ENCODE data around the gene SKI. TPM values are rescaled to one million over a fixed set of nuclear protein-coding genes. Genes with fewer than 3 reads are reported as not detected.

The SKI gene
- total and polyA plus RNA-seq, 9 of the 15 experiments (the other 6 are each of a cell fraction or from before 2014, with no cell fraction given): 0.10 to 60.5 (median 4.6) TPM

GRCh38 chr1:2194898-2195673 is 33.0 kb upstream of the SKI start (continued):
- TF ChIP-seq PRPF4 (IDR thresholded peaks at IDR 0.05; ENCODE audit: insufficient read depth, low read depth, low read length, poor library complexity, severe bottlenecking): no peak
- no peak for TF ChIP-seq SNIP1 (IDR thresholded peaks at IDR 0.05; ENCODE audit: low read depth)
- TF ChIP-seq C11orf30 (IDR thresholded peaks at IDR 0.05; ENCODE audit: low read depth): peak; percentile 90
- TF ChIP-seq ZFP30 (CRISPR knock-in tag; IDR thresholded peaks at IDR 0.05; ENCODE audit: borderline replicate concordance): no peak
- TF ChIP-seq CHD2 (IDR thresholded peaks at IDR 0.05; ENCODE audit: low read depth, low read length): no peak
- 0 out of 2 replicates have a peak, but pooled peaks have one; percentile 15 for TF ChIP-seq RNF2 (IDR thresholded peaks at IDR 0.05)
- TF ChIP-seq ERF (CRISPR knock-in tag; IDR thresholded peaks at IDR 0.05): peak; percentile 69; the same call in 1 of the 2 replicates
- TF ChIP-seq NFE2 (IDR thresholded peaks at IDR 0.05; ENCODE audit: low read depth): no peak
- no peak for TF ChIP-seq EHMT2 (IDR thresholded peaks at IDR 0.05)
- TF ChIP-seq TCF7L2 (IDR thresholded peaks at IDR 0.05; ENCODE audit: low read depth, low read length): no peak
- no peak for TF ChIP-seq FOXJ3 (CRISPR knock-in tag; IDR thresholded peaks at IDR 0.05)
- no peak for TF ChIP-seq CBFA2T2 (conservative IDR thresholded peaks at IDR 0.05)
- no peak; the same call in 1 of the 2 replicates for TF ChIP-seq ZNF75A (CRISPR knock-in tag; IDR thresholded peaks at IDR 0.05)
- no peak for TF ChIP-seq ZNF655 (CRISPR knock-in tag; IDR thresholded peaks at IDR 0.05)
- TF ChIP-seq NR1H2 (CRISPR knock-in tag; IDR thresholded peaks at IDR 0.05): no peak
- TF ChIP-seq MYBL2 (IDR thresholded peaks at IDR 0.05; ENCODE audit: low read depth): no peak
- TF ChIP-seq MYBL2 (CRISPR knock-in tag; IDR thresholded peaks at IDR 0.05; ENCODE audit: borderline replicate concordance): no peak
- TF ChIP-seq EWSR1 (IDR thresholded peaks at IDR 0.05; ENCODE audit: borderline replicate concordance, low read depth, partially characterized antibody): no peak
- no peak for TF ChIP-seq ZNF77 (CRISPR knock-in tag; IDR thresholded peaks at IDR 0.05)
- peak; percentile 65; the same call in 1 of the 2 replicates for TF ChIP-seq ZBTB33 (CRISPR knock-in tag; IDR thresholded peaks at IDR 0.05)
- 0 out of 2 replicates have a peak, but pooled peaks have one; percentile 87 for TF ChIP-seq ATF6 (CRISPR knock-in tag; IDR thresholded peaks at IDR 0.05)
- peak; percentile 89 for TF ChIP-seq CCNT2 (IDR thresholded peaks at IDR 0.05; ENCODE audit: borderline replicate concordance, extremely low read depth, insufficient read length, low read depth, low read length)

All from K562 (cell line).